ENCODE measurements around the gene PTPN4. TPM values are rescaled to one million over a fixed set of nuclear protein-coding genes. Genes with fewer than 3 reads are reported as not detected.
A peak's percentile ranks its signal among the peaks of the same experiment; 100 is the strongest.

The PTPN4 gene
- polyA plus RNA-seq, 1 donor from 2014 or later = 22.0 TPM

- Histone ChIP-seq H3K4me3 (ENCODE audit: low read length) (peak overlapping the region; percentile 99), H3K79me2 (replicated peaks; ENCODE audit: insufficient read depth, low read length) (peaks cover 43% of the 10 kb centered on the region), H2AFZ (ENCODE audit: low read depth, low read length) (no peak overlapping the region), H3K9me3 (ENCODE audit: low read length) (no peaks in the 10 kb centered on the region), H3K36me3 (ENCODE audit: insufficient read depth, low read length) (no peaks in the 10 kb centered on the region), H3K27ac (ENCODE audit: low read length) (no peak overlapping the region), H3K4me2 (ENCODE audit: low read length) (peak overlapping the region; percentile 80), H3K9me2 (ENCODE audit: insufficient read depth, low read length) (no peaks in the 10 kb centered on the region), H3F3A (ENCODE audit: insufficient read depth, low read length, poor library complexity, severe bottlenecking) (no peaks in the 10 kb centered on the region), H4K20me1 (ENCODE audit: insufficient read depth) (no peaks in the 10 kb centered on the region), H3K9ac (ENCODE audit: low read length) (no peak overlapping the region), H3K27me3 (ENCODE audit: insufficient read depth, low read depth, low read length) (no peaks in the 10 kb centered on the region)
- TF ChIP-seq EZH2 (IDR thresholded peaks at IDR 0.05; ENCODE audit: borderline replicate concordance, insufficient read depth, low read length, poor library complexity, severe bottlenecking) (no peak), TAF1 (IDR thresholded peaks at IDR 0.05; ENCODE audit: low read depth) (no peak), EP300 (conservative IDR thresholded peaks at IDR 0.05; ENCODE audit: poor library complexity, severe bottlenecking) (no peak), SMC3 (conservative IDR thresholded peaks at IDR 0.05; ENCODE audit: poor library complexity) (no peak)
These were observed 254.7 kb downstream of the PTPN4 start for GRCh38 chr2:120014226-120014980.

- no peaks in the 10 kb centered on the region for H3F3A ChIP-seq (ENCODE audit: insufficient read depth, low read length, poor library complexity, severe bottlenecking)
- H4K20me1 ChIP-seq (ENCODE audit: insufficient read depth) = no peaks in the 10 kb centered on the region
- peaks cover 46% of the 10 kb centered on the region for H3K79me2 ChIP-seq (replicated peaks; ENCODE audit: insufficient read depth, low read length)
- H3K36me3 ChIP-seq (ENCODE audit: insufficient read depth, low read length) = no peaks in the 10 kb centered on the region
- H3K9me2 ChIP-seq (ENCODE audit: insufficient read depth, low read length) = no peaks in the 10 kb centered on the region
- no peak for TF ChIP-seq SMC3 (conservative IDR thresholded peaks at IDR 0.05; ENCODE audit: poor library complexity)
- TF ChIP-seq, protein P1, sequence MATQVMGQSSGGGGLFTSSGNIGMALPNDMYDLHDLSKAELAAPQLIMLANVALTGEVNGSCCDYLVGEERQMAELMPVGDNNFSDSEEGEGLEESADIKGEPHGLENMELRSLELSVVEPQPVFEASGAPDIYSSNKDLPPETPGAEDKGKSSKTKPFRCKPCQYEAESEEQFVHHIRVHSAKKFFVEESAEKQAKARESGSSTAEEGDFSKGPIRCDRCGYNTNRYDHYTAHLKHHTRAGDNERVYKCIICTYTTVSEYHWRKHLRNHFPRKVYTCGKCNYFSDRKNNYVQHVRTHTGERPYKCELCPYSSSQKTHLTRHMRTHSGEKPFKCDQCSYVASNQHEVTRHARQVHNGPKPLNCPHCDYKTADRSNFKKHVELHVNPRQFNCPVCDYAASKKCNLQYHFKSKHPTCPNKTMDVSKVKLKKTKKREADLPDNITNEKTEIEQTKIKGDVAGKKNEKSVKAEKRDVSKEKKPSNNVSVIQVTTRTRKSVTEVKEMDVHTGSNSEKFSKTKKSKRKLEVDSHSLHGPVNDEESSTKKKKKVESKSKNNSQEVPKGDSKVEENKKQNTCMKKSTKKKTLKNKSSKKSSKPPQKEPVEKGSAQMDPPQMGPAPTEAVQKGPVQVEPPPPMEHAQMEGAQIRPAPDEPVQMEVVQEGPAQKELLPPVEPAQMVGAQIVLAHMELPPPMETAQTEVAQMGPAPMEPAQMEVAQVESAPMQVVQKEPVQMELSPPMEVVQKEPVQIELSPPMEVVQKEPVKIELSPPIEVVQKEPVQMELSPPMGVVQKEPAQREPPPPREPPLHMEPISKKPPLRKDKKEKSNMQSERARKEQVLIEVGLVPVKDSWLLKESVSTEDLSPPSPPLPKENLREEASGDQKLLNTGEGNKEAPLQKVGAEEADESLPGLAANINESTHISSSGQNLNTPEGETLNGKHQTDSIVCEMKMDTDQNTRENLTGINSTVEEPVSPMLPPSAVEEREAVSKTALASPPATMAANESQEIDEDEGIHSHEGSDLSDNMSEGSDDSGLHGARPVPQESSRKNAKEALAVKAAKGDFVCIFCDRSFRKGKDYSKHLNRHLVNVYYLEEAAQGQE (IDR thresholded peaks at IDR 0.05; ENCODE audit: borderline replicate concordance) = no peak
- no peak for TF ChIP-seq TAF1 (IDR thresholded peaks at IDR 0.05; ENCODE audit: low read depth)
- TF ChIP-seq CTCF (IDR thresholded peaks at IDR 0.05; ENCODE audit: poor library complexity, severe bottlenecking) = no peak
- TF ChIP-seq POLR2AphosphoS5 (IDR thresholded peaks at IDR 0.05) = no peak
- no peak for TF ChIP-seq RAD21 (conservative IDR thresholded peaks at IDR 0.05)
- no peak for TF ChIP-seq EP300 (conservative IDR thresholded peaks at IDR 0.05; ENCODE audit: poor library complexity, severe bottlenecking)
- no peak for TF ChIP-seq MXI1 (conservative IDR thresholded peaks at IDR 0.05; ENCODE audit: poor library complexity, severe bottlenecking)
- TF ChIP-seq EZH2 (IDR thresholded peaks at IDR 0.05; ENCODE audit: borderline replicate concordance, insufficient read depth, low read length, poor library complexity, severe bottlenecking) = no peak
- no peak overlapping the region for H3K4me3 ChIP-seq (ENCODE audit: low read length)
- H3K9ac ChIP-seq (ENCODE audit: low read length) = no peak overlapping the region
- no peak overlapping the region for H3K4me2 ChIP-seq (ENCODE audit: low read length)
- no peak overlapping the region for H2AFZ ChIP-seq (ENCODE audit: low read depth, low read length)
- no peaks in the 10 kb centered on the region for H3K27me3 ChIP-seq (ENCODE audit: insufficient read depth, low read depth, low read length)
- H3K9me3 ChIP-seq (ENCODE audit: low read length) = no peaks in the 10 kb centered on the region
- no peak overlapping the region for H3K27ac ChIP-seq (ENCODE audit: low read length)
These were observed 257.1 kb downstream of the PTPN4 start for GRCh38 chr2:120016800-120017199.

Measured in neural cell (in vitro differentiated cells).